ENCODE results near the gene C22orf39. TPM values are rescaled to one million over a fixed set of nuclear protein-coding genes. Genes with fewer than 3 reads are reported as not detected.

The C22orf39 gene
- polyA plus RNA-seq, 2 of the 4 experiments (the other 2 are of a cell fraction) = 19.4 to 19.5 TPM

DNA sequence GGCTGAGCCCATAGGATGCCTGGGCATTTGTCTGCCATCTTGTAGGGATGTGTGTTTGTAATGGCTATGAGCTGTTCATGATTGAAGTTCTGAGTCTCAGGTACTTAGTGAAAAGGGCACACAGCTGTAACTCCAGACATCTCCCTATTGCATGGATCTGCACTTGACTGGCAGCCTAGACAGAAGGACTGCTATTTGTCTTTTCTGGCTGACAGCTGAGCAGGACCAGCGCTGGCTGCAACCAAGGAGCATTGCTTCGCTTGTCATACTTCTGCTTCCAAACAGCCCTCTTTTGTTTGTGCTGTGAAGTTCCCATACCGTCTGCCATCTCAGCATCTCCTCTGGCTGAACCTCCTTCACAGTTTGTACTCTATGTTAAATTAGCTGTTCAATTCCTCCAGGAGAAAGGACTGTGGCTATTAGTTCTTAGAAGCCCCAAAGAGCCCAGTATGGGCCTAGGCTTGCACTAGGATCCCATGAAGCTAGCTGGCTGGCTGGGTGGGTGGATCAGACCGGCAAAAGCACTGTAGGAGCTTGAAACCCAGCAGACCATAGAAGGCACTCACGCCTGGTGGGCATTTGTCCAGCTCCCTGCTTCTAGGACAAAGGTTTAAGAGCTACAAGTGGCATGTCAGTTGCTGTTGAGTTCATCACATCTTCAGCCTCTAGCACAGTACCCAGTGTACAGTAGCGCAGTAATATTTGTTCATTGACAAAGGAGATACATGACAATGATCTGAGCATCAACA is 36.4 kb downstream of the C22orf39 start (continued):
- TF ChIP-seq CBX2 (IDR thresholded peaks at IDR 0.05; ENCODE audit: borderline replicate concordance, low read depth) (no peak), RCOR1 (IDR thresholded peaks at IDR 0.05; ENCODE audit: low read depth, low read length) (no peak)

DNA sequence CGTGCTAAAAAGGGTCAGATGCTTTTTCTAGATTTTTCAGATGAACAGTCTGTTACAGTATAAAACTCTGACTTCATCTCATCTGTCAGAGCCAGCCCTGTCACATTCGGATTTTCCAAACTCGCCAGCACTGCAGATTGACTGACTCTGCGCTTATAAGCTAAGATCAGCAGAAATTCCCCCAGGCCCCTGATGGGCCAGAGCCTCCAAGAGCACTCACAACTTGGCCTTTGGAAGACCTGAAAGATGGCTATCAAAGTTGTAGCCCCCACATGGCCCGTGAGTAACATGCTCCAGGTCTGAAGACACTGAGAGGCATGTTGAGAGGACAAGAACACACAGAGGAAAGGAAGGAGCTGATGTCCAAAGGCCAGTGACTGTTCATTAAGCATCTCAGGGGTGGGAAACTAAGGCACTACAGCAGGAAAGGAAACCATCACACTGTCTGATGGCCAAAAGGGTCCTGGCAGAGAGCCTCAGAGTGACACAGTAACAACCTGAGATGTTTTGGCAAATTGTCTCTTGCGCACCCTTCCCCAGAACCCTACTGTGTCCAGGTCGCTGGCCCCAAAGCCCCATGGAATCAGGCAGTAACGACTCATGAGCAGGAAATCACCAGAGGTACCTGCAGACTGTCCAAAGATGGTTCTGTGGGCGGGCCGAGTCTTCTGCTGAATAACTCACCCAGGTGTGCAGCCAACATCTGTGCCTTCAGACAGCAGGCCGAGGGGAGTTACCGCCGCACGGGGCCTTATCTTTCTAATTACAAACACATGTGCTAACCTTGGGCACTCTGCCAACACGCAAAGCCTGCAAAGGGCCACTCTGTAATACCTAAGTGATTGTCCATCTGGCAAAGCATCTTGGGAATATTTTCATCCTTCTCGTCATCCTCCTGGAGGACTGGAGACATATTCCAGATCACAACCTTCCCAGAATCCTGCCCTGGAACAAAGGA is 39.6 kb downstream of the C22orf39 start:
- DNase-seq (ENCODE audit: low read depth in 1 of 2, low spot score in 1 of 2) (no peak), FAIRE-seq (no peak), ATAC-seq (no peak)
- WGBS (ENCODE audit: missing lambda C conversion rate) = 93% methylated on average over 16 of the region's 16 CpGs
- CTCF ChIA-PET = interaction anchor here (1.3 kb wide), 1 partner anchor 222 kb away, joined by 4 read pairs; no protein-coding TSS in a partner anchor
- POLR2A ChIA-PET = no interaction called here
- Histone ChIP-seq H3K9me3 (no peaks in the 10 kb centered on the region), H3K4me1 (no peaks in the 10 kb centered on the region), H3K4me3 (no peak overlapping the region), H3K4me2 (no peak overlapping the region), H3K27ac (no peak overlapping the region)
- TF ChIP-seq CBX2 (IDR thresholded peaks at IDR 0.05; ENCODE audit: borderline replicate concordance, low read depth) = no peak
- TF ChIP-seq RAD21 (conservative IDR thresholded peaks at IDR 0.05 in 1 of 2, IDR thresholded peaks at IDR 0.05 in 1 of 2) = no peak
- no peak for TF ChIP-seq SREBF2 (IDR thresholded peaks at IDR 0.05)
- TF ChIP-seq, protein P1, sequence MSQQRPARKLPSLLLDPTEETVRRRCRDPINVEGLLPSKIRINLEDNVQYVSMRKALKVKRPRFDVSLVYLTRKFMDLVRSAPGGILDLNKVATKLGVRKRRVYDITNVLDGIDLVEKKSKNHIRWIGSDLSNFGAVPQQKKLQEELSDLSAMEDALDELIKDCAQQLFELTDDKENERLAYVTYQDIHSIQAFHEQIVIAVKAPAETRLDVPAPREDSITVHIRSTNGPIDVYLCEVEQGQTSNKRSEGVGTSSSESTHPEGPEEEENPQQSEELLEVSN (IDR thresholded peaks at IDR 0.05; ENCODE audit: borderline replicate concordance, low read depth) = no peak
- no peak for TF ChIP-seq BHLHE40 (IDR thresholded peaks at IDR 0.05; ENCODE audit: low read depth, low read length)
- TF ChIP-seq NFE2L2 (conservative IDR thresholded peaks at IDR 0.05; ENCODE audit: low read length) = no peak
- no peak for TF ChIP-seq CBX8 (IDR thresholded peaks at IDR 0.05)
- TF ChIP-seq, protein P2, sequence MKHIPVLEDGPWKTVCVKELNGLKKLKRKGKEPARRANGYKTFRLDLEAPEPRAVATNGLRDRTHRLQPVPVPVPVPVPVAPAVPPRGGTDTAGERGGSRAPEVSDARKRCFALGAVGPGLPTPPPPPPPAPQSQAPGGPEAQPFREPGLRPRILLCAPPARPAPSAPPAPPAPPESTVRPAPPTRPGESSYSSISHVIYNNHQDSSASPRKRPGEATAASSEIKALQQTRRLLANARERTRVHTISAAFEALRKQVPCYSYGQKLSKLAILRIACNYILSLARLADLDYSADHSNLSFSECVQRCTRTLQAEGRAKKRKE (CRISPR knock-in tag; IDR thresholded peaks at IDR 0.05; ENCODE audit: low read depth) = no peak
- TF ChIP-seq, protein P3, sequence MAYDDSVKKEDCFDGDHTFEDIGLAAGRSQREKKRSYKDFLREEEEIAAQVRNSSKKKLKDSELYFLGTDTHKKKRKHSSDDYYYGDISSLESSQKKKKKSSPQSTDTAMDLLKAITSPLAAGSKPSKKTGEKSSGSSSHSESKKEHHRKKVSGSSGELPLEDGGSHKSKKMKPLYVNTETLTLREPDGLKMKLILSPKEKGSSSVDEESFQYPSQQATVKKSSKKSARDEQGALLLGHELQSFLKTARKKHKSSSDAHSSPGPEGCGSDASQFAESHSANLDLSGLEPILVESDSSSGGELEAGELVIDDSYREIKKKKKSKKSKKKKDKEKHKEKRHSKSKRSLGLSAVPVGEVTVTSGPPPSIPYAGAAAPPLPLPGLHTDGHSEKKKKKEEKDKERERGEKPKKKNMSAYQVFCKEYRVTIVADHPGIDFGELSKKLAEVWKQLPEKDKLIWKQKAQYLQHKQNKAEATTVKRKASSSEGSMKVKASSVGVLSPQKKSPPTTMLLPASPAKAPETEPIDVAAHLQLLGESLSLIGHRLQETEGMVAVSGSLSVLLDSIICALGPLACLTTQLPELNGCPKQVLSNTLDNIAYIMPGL (CRISPR knock-in tag; IDR thresholded peaks at IDR 0.05; ENCODE audit: borderline replicate concordance) = no peak
- no peak for TF ChIP-seq NPAS2 (CRISPR knock-in tag; IDR thresholded peaks at IDR 0.05; ENCODE audit: borderline replicate concordance)
- TF ChIP-seq FOSL2 (IDR thresholded peaks at IDR 0.05) = no peak
- no peak for TF ChIP-seq FOSL2 (CRISPR knock-in tag; IDR thresholded peaks at IDR 0.05)
- no peak for TF ChIP-seq KDM1A (IDR thresholded peaks at IDR 0.05; ENCODE audit: low read depth)
- no peak for TF ChIP-seq MAZ (IDR thresholded peaks at IDR 0.05; ENCODE audit: borderline replicate concordance, low read depth, low read length)
- TF ChIP-seq, protein P4, sequence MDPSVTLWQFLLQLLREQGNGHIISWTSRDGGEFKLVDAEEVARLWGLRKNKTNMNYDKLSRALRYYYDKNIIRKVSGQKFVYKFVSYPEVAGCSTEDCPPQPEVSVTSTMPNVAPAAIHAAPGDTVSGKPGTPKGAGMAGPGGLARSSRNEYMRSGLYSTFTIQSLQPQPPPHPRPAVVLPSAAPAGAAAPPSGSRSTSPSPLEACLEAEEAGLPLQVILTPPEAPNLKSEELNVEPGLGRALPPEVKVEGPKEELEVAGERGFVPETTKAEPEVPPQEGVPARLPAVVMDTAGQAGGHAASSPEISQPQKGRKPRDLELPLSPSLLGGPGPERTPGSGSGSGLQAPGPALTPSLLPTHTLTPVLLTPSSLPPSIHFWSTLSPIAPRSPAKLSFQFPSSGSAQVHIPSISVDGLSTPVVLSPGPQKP (IDR thresholded peaks at IDR 0.05; ENCODE audit: low read depth, low read length) = no peak
- no peak for TF ChIP-seq FOSB (CRISPR knock-in tag; IDR thresholded peaks at IDR 0.05)
- TF ChIP-seq CHD2 (IDR thresholded peaks at IDR 0.05; ENCODE audit: low read length, partially characterized antibody) = no peak
